Lung (tissue), 12 donors: ENCODE results near the gene GMPR2. TPM values are rescaled to one million over a fixed set of nuclear protein-coding genes. Genes with fewer than 3 reads are reported as not detected.

Experiments
- ATAC-seq: fragments of 200-7000 bp; cut with Tn5 transposase; one replicate; pipeline ENCODE4 v1.9.1; 2020; ENCODE audit warnings: moderate number of reproducible peaks; ENCODE audit not compliant: insufficient read depth, low FRiP score
- DNase-seq, 3 donors: peaks; one replicate each; pipeline ENCODE4 v3.0.0-alpha.2; 2013 to 2017
- H3K27ac ChIP-seq, 2 donors: one replicate each; pipeline ENCODE4 v1.5.1; 2013; ENCODE audit warnings: mild to moderate bottlenecking in 2 of 2, moderate library complexity in 2 of 2, control low read depth in 1 of 2, inconsistent platforms in 1 of 2, low read depth in 1 of 2, low read length in 1 of 2
- H3K27me3 ChIP-seq, 3 donors: one replicate each; pipeline ENCODE4 v1.5.1; 2013; ENCODE audit warnings: low read length in 2 of 3; ENCODE audit not compliant: control insufficient read depth in 3 of 3, insufficient read depth in 3 of 3
- H3K36me3 ChIP-seq, 4 donors: one replicate each; pipeline ENCODE4 v1.5.1; 2013; ENCODE audit warnings: low read length in 4 of 4, mild to moderate bottlenecking in 1 of 4, moderate library complexity in 1 of 4; ENCODE audit not compliant: control insufficient read depth in 4 of 4, insufficient read depth in 4 of 4
- H3K4me1 ChIP-seq, 5 donors: one replicate each; pipeline ENCODE4 v1.5.1; 2013; ENCODE audit warnings: low read length in 5 of 5, mild to moderate bottlenecking in 2 of 5, moderate library complexity in 1 of 5; ENCODE audit not compliant: control insufficient read depth in 5 of 5, insufficient read depth in 5 of 5
- H3K4me3 ChIP-seq: one replicate; pipeline ENCODE4 v1.5.1; 2013; ENCODE audit warnings: mild to moderate bottlenecking, control low read depth, moderate library complexity
- H3K9ac ChIP-seq, 2 donors: one replicate each; pipeline ENCODE4 v1.5.1; 2013; ENCODE audit warnings: low read length in 2 of 2, control low read depth in 1 of 2; ENCODE audit not compliant: insufficient read depth in 1 of 2
- H3K9me3 ChIP-seq, 4 donors: one replicate each; pipeline ENCODE4 v1.5.1; 2013; ENCODE audit warnings: low read length in 3 of 4, mild to moderate bottlenecking in 1 of 4, moderate library complexity in 1 of 4; ENCODE audit not compliant: control insufficient read depth in 4 of 4, insufficient read depth in 3 of 4
- WGBS, 2 donors: extraction: QIAGEN DNeasy Blood & Tissue Kit; methylation state at CpG; one replicate each; pipeline ENCODE4 v1.1.7; 2013; 5-methylcytosine and 5-hydroxymethylcytosine counted together
- polyA plus RNA-seq, 2 donors: library from polyadenylated mRNA; stranded (reverse); fragments of 200-250 nt; gene quantifications; one replicate each; pipeline ENCODE4 v1.2.1, GENCODE V29; 2013
- total RNA-seq, 2 donors: library from RNA; depleted of rRNA in 1 of 2; stranded (reverse); fragments of >200 nt in 1 of 2; gene quantifications; one replicate each; pipeline ENCODE4 v1.2.1, GENCODE V29; 2014 to 2021
- TF ChIP-seq, protein P1 (sequence below): IDR thresholded peaks from 2 replicates; pipeline ENCODE4 v1.5.1; 2012; ENCODE audit warnings: mild to moderate bottlenecking; ENCODE audit errors: control extremely low read depth, extremely low read depth
- donor health status: control.
- donor health status: control.
- donor health status: Bipolar disorder and iron deficiency.
- donor health status: healthy.
- donor health status: DM: yes; HTN: yes; CAD: no.

Gene GMPR2
- total and polyA plus RNA-seq, 4 donors: 42.9 to 71.1 (median 63.1) TPM

- ATAC-seq (peak; percentile 39), DNase-seq (no peak)
- Histone ChIP-seq H3K36me3 (peaks cover 0 to 16% (median 0%) of the 10 kb centered on the region in 4 donors), H3K9ac (no peak overlapping the region), H3K27me3 (no peaks in the 10 kb centered on the region), H3K4me1 (no peaks in the 10 kb centered on the region), H3K4me3 (no peak overlapping the region), H3K9me3 (no peaks in the 10 kb centered on the region), H3K27ac (peak overlapping the region in 1 of 2 donors; percentile 26)
- WGBS, 2 donors: 80 to 87% methylated on average over 1 of the region's 1 CpG
- TF ChIP-seq, protein P1, sequence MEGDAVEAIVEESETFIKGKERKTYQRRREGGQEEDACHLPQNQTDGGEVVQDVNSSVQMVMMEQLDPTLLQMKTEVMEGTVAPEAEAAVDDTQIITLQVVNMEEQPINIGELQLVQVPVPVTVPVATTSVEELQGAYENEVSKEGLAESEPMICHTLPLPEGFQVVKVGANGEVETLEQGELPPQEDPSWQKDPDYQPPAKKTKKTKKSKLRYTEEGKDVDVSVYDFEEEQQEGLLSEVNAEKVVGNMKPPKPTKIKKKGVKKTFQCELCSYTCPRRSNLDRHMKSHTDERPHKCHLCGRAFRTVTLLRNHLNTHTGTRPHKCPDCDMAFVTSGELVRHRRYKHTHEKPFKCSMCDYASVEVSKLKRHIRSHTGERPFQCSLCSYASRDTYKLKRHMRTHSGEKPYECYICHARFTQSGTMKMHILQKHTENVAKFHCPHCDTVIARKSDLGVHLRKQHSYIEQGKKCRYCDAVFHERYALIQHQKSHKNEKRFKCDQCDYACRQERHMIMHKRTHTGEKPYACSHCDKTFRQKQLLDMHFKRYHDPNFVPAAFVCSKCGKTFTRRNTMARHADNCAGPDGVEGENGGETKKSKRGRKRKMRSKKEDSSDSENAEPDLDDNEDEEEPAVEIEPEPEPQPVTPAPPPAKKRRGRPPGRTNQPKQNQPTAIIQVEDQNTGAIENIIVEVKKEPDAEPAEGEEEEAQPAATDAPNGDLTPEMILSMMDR: no peak
Measured at GRCh38 chr14:24251880-24252288, 19.2 kb downstream of the GMPR2 start.

- Histone ChIP-seq H3K36me3 (peaks cover 0 to 16% (median 0%) of the 10 kb centered on the region in 4 donors), H3K4me1 (no peaks in the 10 kb centered on the region), H3K27ac (peak overlapping the region in 1 of 2 donors; percentile 26), H3K9ac (no peak overlapping the region), H3K9me3 (no peaks in the 10 kb centered on the region), H3K27me3 (no peaks in the 10 kb centered on the region), H3K4me3 (no peak overlapping the region)
- DNase-seq (no peak), ATAC-seq (no peak)
- TF ChIP-seq, protein P1: no peak
- WGBS, 2 donors: 82 to 84% methylated on average over 11 of the region's 11 CpGs
Measured at GRCh38 chr14:24252289-24253124, 19.8 kb downstream of the GMPR2 start.

GRCh38 chr14:24253936-24254335, 21.2 kb downstream of the GMPR2 start:
- Histone ChIP-seq H3K36me3 (peaks cover 0 to 16% (median 0%) of the 10 kb centered on the region in 4 donors), H3K9me3 (no peaks in the 10 kb centered on the region), H3K4me1 (peaks cover 0 to 2% (median under 1%) of the 10 kb centered on the region in 5 donors), H3K27me3 (no peaks in the 10 kb centered on the region), H3K9ac (no peak overlapping the region), H3K27ac (no peak overlapping the region), H3K4me3 (no peak overlapping the region)
- ATAC-seq (no peak), DNase-seq (no peak)
- TF ChIP-seq, protein P1: no peak
- 88 to 93% methylated on average over 7 of the region's 7 CpGs for WGBS, 2 donors
